ENCODE measurements around the gene FSTL5. TPM values are rescaled to one million over a fixed set of nuclear protein-coding genes. Genes with fewer than 3 reads are reported as not detected.

The FSTL5 gene
- total RNA-seq, 4 donors from 2014 or later, result not detected

DNA sequence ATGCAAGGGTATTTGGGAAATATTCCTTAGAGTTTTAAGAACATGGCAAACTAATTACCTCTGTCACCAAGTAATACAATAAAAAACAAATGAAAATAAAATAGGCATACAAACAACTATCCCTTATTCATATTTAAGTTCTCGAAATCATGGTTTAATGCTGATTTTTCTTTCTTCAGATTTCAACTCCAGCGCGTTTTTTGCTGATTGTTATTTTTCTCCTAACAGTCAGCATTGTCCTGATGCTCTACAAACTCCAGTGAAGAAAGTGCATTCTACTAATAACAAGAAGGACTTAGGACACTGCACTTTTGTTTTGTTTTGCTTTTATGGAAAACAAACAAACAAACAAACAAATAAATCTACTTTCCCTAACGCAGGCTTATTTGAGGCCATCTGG is 282.4 kb downstream of the FSTL5 start:
- no peaks in the 10 kb centered on the region for H3K36me3 ChIP-seq

DNA sequence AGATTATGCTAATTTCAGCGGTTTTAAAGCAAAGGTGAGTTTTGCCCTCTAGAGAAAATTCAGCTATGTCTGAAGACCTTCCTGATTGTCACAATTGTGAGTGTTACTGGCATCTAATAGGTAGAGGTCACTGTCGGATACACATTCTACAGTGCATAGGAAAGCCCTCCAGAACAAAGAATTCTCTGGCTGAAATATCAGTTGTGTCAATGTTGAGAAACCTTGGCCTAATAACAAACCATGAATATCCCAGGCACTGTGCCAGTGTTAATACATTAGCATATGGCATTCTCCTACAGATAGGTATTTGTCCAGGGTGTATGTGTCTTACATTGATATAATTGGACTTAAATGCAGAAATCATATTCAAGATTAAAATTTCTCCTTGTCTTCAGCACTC is 294.3 kb downstream of the FSTL5 start:
- Histone ChIP-seq H3K4me1 (no peaks in the 10 kb centered on the region), H3K36me3 (no peaks in the 10 kb centered on the region), H3K9me3 (no peaks in the 10 kb centered on the region), H3K4me3 (no peak overlapping the region), H3K27ac (no peak overlapping the region), H3K27me3 (no peaks in the 10 kb centered on the region)
- no peak for TF ChIP-seq POLR2A (IDR thresholded peaks at IDR 0.05)
- TF ChIP-seq, protein P1, sequence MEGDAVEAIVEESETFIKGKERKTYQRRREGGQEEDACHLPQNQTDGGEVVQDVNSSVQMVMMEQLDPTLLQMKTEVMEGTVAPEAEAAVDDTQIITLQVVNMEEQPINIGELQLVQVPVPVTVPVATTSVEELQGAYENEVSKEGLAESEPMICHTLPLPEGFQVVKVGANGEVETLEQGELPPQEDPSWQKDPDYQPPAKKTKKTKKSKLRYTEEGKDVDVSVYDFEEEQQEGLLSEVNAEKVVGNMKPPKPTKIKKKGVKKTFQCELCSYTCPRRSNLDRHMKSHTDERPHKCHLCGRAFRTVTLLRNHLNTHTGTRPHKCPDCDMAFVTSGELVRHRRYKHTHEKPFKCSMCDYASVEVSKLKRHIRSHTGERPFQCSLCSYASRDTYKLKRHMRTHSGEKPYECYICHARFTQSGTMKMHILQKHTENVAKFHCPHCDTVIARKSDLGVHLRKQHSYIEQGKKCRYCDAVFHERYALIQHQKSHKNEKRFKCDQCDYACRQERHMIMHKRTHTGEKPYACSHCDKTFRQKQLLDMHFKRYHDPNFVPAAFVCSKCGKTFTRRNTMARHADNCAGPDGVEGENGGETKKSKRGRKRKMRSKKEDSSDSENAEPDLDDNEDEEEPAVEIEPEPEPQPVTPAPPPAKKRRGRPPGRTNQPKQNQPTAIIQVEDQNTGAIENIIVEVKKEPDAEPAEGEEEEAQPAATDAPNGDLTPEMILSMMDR (IDR thresholded peaks at IDR 0.05 in 4 of 5, conservative IDR thresholded peaks at IDR 0.05 in 1 of 5), result no peak
- no peak for ATAC-seq
- intact Hi-C loops (cut with DNase I; ENCODE audit: low total_unique reads), result no loop called here
- in situ Hi-C loops (cut with MboI; ENCODE audit: low sequenced_read_pairs in 4 of 4), result no loop called here
- DNase-seq, result no peak

More for the DNA sequence above, 282.4 kb downstream of the FSTL5 start:
- Histone ChIP-seq H3K4me3 (no peak overlapping the region), H3K9me3 (no peaks in the 10 kb centered on the region), H3K4me1 (no peaks in the 10 kb centered on the region), H3K27ac (no peak overlapping the region), H3K27me3 (no peaks in the 10 kb centered on the region)
- intact Hi-C loops (cut with DNase I; ENCODE audit: low total_unique reads) (no loop called here), in situ Hi-C loops (cut with MboI; ENCODE audit: low sequenced_read_pairs in 4 of 4) (no loop called here)
- DNase-seq (no peak), ATAC-seq (no peak)
- TF ChIP-seq, protein P1 (IDR thresholded peaks at IDR 0.05 in 4 of 5, conservative IDR thresholded peaks at IDR 0.05 in 1 of 5), result no peak
- no peak for TF ChIP-seq POLR2A (IDR thresholded peaks at IDR 0.05)

DNA sequence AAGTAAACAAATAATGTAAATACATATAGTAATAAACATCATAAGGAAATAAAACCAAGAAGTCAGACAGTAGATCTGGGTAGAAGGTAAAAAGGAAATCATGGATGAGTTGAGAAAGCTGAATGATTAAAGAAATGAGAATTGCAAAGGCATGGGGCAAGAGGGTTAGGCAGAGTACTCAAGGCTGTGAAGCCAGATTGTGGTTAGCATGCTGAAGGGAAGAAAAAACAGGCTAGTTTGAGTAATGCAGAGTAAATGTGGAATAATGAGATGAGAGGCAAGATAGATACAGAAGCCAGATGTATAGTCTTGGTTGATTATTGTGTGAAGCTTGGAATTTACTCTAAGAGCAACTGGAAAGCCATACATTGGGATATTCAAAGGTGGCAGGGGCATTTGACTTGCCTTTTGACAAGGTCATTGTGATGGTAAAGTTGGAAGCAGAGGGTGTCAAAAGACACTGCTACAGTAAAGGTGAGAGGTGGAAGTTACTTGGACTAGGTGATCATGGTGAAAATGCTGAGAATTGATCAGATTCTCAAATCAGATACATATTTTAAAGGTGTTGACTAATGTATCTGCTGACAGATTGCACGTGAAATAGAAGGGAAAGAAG is 307.0 kb downstream of the FSTL5 start:
- H3K36me3 ChIP-seq, result no peaks in the 10 kb centered on the region
- H3K27me3 ChIP-seq, result no peaks in the 10 kb centered on the region
- ATAC-seq (no peak), DNase-seq (no peak)
- H3K27ac ChIP-seq, result no peak overlapping the region
- no peaks in the 10 kb centered on the region for H3K9me3 ChIP-seq
- TF ChIP-seq, protein P1 (IDR thresholded peaks at IDR 0.05 in 4 of 5, conservative IDR thresholded peaks at IDR 0.05 in 1 of 5), result no peak
- TF ChIP-seq POLR2A (IDR thresholded peaks at IDR 0.05), result no peak
- in situ Hi-C loops (cut with MboI; ENCODE audit: low sequenced_read_pairs in 4 of 4) (no loop called here), intact Hi-C loops (cut with DNase I; ENCODE audit: low total_unique reads) (no loop called here)
- no peak overlapping the region for H3K4me3 ChIP-seq
- no peaks in the 10 kb centered on the region for H3K4me1 ChIP-seq

DNA sequence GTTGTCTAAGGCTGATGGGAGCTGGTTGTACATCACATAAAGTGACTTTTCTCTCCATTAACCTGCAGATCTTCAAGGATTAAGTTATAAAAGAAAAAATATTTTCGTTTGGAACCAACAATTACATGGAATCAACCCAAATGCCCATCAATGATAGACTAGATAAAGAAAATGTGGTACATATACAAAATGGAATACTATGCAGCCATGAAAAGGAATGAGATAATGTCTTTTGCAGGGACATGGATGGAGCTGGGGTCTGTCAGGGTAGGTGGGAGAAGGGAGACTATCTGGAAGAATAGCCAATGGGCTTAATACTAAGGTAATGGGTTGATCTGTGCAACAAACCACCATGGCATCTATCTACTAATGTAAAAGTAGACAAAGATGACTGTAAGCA is 313.2 kb downstream of the FSTL5 start:
- ATAC-seq, result no peak
- in situ Hi-C loops (cut with MboI; ENCODE audit: low sequenced_read_pairs in 4 of 4), result no loop called here
- Histone ChIP-seq H3K9me3 (no peaks in the 10 kb centered on the region), H3K4me3 (no peak overlapping the region), H3K4me1 (no peaks in the 10 kb centered on the region), H3K36me3 (no peaks in the 10 kb centered on the region), H3K27ac (no peak overlapping the region), H3K27me3 (no peaks in the 10 kb centered on the region)
- no peak for DNase-seq
- TF ChIP-seq, protein P1 (IDR thresholded peaks at IDR 0.05 in 4 of 5, conservative IDR thresholded peaks at IDR 0.05 in 1 of 5), result no peak
- no peak for TF ChIP-seq POLR2A (IDR thresholded peaks at IDR 0.05)
- intact Hi-C loops (cut with DNase I; ENCODE audit: low total_unique reads), result no loop called here

DNA sequence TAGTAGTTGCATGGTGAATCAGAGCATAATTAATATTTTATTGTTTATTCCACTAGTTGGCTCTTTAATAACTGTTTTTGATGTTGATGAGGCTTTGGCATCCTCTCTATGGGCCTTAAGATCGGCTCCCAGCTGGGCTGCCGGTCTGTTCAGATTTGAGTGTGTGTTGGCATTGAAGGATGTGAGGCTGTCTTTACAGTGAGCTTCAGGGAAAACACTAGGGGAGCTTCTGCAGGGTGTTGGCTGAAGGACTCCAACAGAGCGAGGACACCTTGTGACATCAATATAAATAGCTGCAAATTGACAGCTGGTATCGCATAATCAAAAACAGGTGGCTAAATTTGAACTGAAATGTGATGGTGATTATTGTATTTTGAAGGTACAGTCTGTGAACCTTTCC is 322.0 kb downstream of the FSTL5 start:
- H3K36me3 ChIP-seq, result no peaks in the 10 kb centered on the region
- in situ Hi-C loops (cut with MboI; ENCODE audit: low sequenced_read_pairs in 4 of 4), result no loop called here
- no peak overlapping the region for H3K4me3 ChIP-seq
- DNase-seq (no peak), ATAC-seq (no peak)
- TF ChIP-seq, protein P1 (IDR thresholded peaks at IDR 0.05 in 4 of 5, conservative IDR thresholded peaks at IDR 0.05 in 1 of 5), result no peak
- TF ChIP-seq POLR2A (IDR thresholded peaks at IDR 0.05), result no peak
- H3K4me1 ChIP-seq, result no peaks in the 10 kb centered on the region
- H3K9me3 ChIP-seq, result no peaks in the 10 kb centered on the region
- H3K27ac ChIP-seq, result no peak overlapping the region
- intact Hi-C loops (cut with DNase I; ENCODE audit: low total_unique reads), result no loop called here
- H3K27me3 ChIP-seq, result no peaks in the 10 kb centered on the region
